H1 (cell line): ENCODE measurements around the gene USP7. TPM values are rescaled to one million over a fixed set of nuclear protein-coding genes. Genes with fewer than 3 reads are reported as not detected.
A peak's percentile ranks its signal among the peaks of the same experiment; 100 is the strongest.

Experiments used
- ATF2 ChIP-seq: IDR thresholded peaks from 2 replicates; pipeline ENCODE4 v1.6.1; 2012; ENCODE audit warnings: low read length, inconsistent platforms
- ATF3 ChIP-seq: IDR thresholded peaks from 2 replicates; pipeline ENCODE4 v1.6.1; 2011; ENCODE audit warnings: low read depth, mild to moderate bottlenecking, low read length; ENCODE audit not compliant: insufficient read depth
- BRCA1 ChIP-seq: IDR thresholded peaks from 2 replicates; pipeline ENCODE4 v1.6.1; 2012; ENCODE audit warnings: low read depth, low read length, improper control_type of control experiment
- CHD1 ChIP-seq: IDR thresholded peaks from 2 replicates; pipeline ENCODE4 v1.6.1; 2012; ENCODE audit warnings: low read depth, low read length, improper control_type of control experiment
- CTBP2 ChIP-seq: IDR thresholded peaks from 2 replicates; pipeline ENCODE4 v1.7.0; 2011; ENCODE audit warnings: borderline replicate concordance, mild to moderate bottlenecking, moderate library complexity, mixed read lengths, low read length; ENCODE audit not compliant: insufficient read depth, insufficient read length
- FOSL1 ChIP-seq: IDR thresholded peaks from 2 replicates; pipeline ENCODE4 v1.6.1; 2011; ENCODE audit warnings: mild to moderate bottlenecking, low read depth, low read length, moderate library complexity; ENCODE audit not compliant: insufficient read depth
- GABPA ChIP-seq: IDR thresholded peaks from 2 replicates; pipeline ENCODE4 v1.6.1; 2011; ENCODE audit warnings: mild to moderate bottlenecking, low read length, moderate library complexity, borderline replicate concordance; ENCODE audit not compliant: insufficient read depth
- HDAC6 ChIP-seq: IDR thresholded peaks from one replicate; pipeline ENCODE4 v1.7.1; 2012; ENCODE audit warnings: low read depth, mild to moderate bottlenecking, inconsistent platforms, low read length, moderate library complexity
- JUND ChIP-seq: IDR thresholded peaks from 2 replicates; pipeline ENCODE4 v1.6.1; 2011; ENCODE audit warnings: mild to moderate bottlenecking, improper control_type of control experiment, low read length
- MAFK ChIP-seq: IDR thresholded peaks from 2 replicates; pipeline ENCODE4 v1.6.1; 2012; ENCODE audit warnings: low read depth, mild to moderate bottlenecking, improper control_type of control experiment, low read length
- RNF2 ChIP-seq: fragments of 200-900, 300-1000 bp; sonication (generic); IDR thresholded peaks from 2 replicates; pipeline ENCODE4 v1.7.1; 2016; ENCODE audit warnings: borderline replicate concordance, low read depth, mild to moderate bottlenecking, antibody characterized with exemption, low read length; ENCODE audit not compliant: poor library complexity, severe bottlenecking; ENCODE audit errors: missing control alignments
- RXRA ChIP-seq: IDR thresholded peaks from 2 replicates; pipeline ENCODE4 v1.6.1; 2011; ENCODE audit warnings: low read depth, mild to moderate bottlenecking, low read length, moderate library complexity; ENCODE audit not compliant: insufficient read depth
- SAP30 ChIP-seq: fragments of 300-600 bp; sonication (generic); IDR thresholded peaks from 2 replicates; pipeline ENCODE4 v1.7.1; 2012; ENCODE audit warnings: low read length, moderate library complexity, mild to moderate bottlenecking, inconsistent platforms; ENCODE audit not compliant: insufficient read depth, insufficient replicate concordance
- SP1 ChIP-seq: IDR thresholded peaks from 2 replicates; pipeline ENCODE4 v1.6.1; 2011; ENCODE audit warnings: low read depth, low read length
- SP2 ChIP-seq: IDR thresholded peaks from 2 replicates; pipeline ENCODE4 v1.6.1; 2012; ENCODE audit warnings: mild to moderate bottlenecking, low read length, inconsistent platforms
- SP4 ChIP-seq: IDR thresholded peaks from 2 replicates; pipeline ENCODE4 v1.6.1; 2012; ENCODE audit warnings: low read length, inconsistent platforms
- SRF ChIP-seq: IDR thresholded peaks from 2 replicates; pipeline ENCODE4 v1.6.1; 2011; ENCODE audit warnings: mild to moderate bottlenecking, low read depth, low read length, moderate library complexity
- TAF1 ChIP-seq: IDR thresholded peaks from 2 replicates; pipeline ENCODE4 v1.6.1; 2011; ENCODE audit warnings: mild to moderate bottlenecking, low read depth, low read length
- TAF7 ChIP-seq: optimal IDR thresholded peaks from 2 replicates; pipeline ENCODE3; 2011; ENCODE audit warnings: low read depth, mild to moderate bottlenecking, inconsistent platforms, low read length, moderate library complexity, borderline replicate concordance
- TCF12 ChIP-seq: IDR thresholded peaks from 2 replicates; pipeline ENCODE4 v1.6.1; 2011; ENCODE audit warnings: low read depth, mild to moderate bottlenecking, low read length
- YY1 ChIP-seq: IDR thresholded peaks from 2 replicates; pipeline ENCODE4 v1.6.1; 2011; ENCODE audit warnings: low read depth, mild to moderate bottlenecking, low read length
- ZNF274 ChIP-seq: IDR thresholded peaks from 2 replicates; pipeline ENCODE4 v1.7.0; 2012; ENCODE audit warnings: low read length, borderline replicate concordance; ENCODE audit errors: extremely low read depth
- polyA plus RNA-seq, 7 experiments: library from polyadenylated mRNA; depleted of rRNA in 3 of 7; stranded (reverse) in 5 of 7; unstranded in 2 of 7; fragments of >200 nt in 5 of 7; fragments of 200-250 nt in 2 of 7; gene quantifications; 1 replicate in 5 of 7; 2 replicates in 1 of 7; 4 replicates in 1 of 7; pipeline versions ENCODE4 v1.2.1 to v1.2.3, GENCODE V29; 2011 to 2013; ENCODE audit warnings: missing spikeins in 2 of 7, mixed read lengths in 2 of 7
- total RNA-seq: library from RNA; stranded (reverse); fragmentation: NEBNext Ultra II Directional; extraction: Animal tissue kit (Norgen Biotek cat#: 25700); gene quantifications from 2 replicates; pipeline ENCODE4 v1.2.1, GENCODE V29; 2021

Gene USP7
- total and polyA plus RNA-seq, 2 of the 8 experiments (the other 6 are each of a cell fraction or from before 2014, with no cell fraction given) = 21.3 to 211 TPM

GRCh38 chr16:8866118-8866883 is 97.4 kb downstream of the USP7 start (continued):
- 0 out of 2 replicates have a peak, but pooled peaks have one; percentile 22 for TF ChIP-seq TCF12
- no peak for TF ChIP-seq RXRA
- TF ChIP-seq SP1 = peak; percentile 71; the same call in 1 of the 2 replicates
- TF ChIP-seq FOSL1 = no peak
- TF ChIP-seq GABPA = no peak
- no peak; the same call in 1 of the 2 replicates for TF ChIP-seq MAFK
- no peak for TF ChIP-seq SRF
- no peak for TF ChIP-seq RNF2
- TF ChIP-seq CTBP2 = no peak
- TF ChIP-seq SAP30 = peak; percentile 86
- TF ChIP-seq SP4 = peak; percentile 36; the same call in 1 of the 2 replicates
- no peak for TF ChIP-seq SP2
- TF ChIP-seq YY1 = 0 out of 2 replicates have a peak, but pooled peaks have one; percentile 47
- peak; percentile 78 for TF ChIP-seq TAF1
- no peak for TF ChIP-seq ATF2
- TF ChIP-seq TAF7 = no peak
- no peak for TF ChIP-seq JUND
- no peak for TF ChIP-seq ATF3
- no peak for TF ChIP-seq CHD1
- no peak for TF ChIP-seq BRCA1
- no peak for TF ChIP-seq ZNF274
- no peak for TF ChIP-seq HDAC6
